Mesenchymal stem cell (in vitro differentiated cells and primary cell): ENCODE data around the gene PCBP4.

ENCODE experiments used
- DNase-seq: peaks from one replicate; pipeline ENCODE4 v3.0.0-alpha.2; 2013
- H2AFZ ChIP-seq: one replicate; pipeline ENCODE4 v1.6.1; 2013; ENCODE audit warnings: low read depth, mild to moderate bottlenecking, control low read depth, inconsistent platforms, low read length, moderate library complexity
- H2AK5ac ChIP-seq: 2 replicates; pipeline ENCODE4 v1.6.1; 2013; ENCODE audit warnings: low read length, moderate library complexity, mild to moderate bottlenecking, inconsistent platforms; ENCODE audit not compliant: severe bottlenecking
- H2BK120ac ChIP-seq: one replicate; pipeline ENCODE4 v1.6.1; 2013; ENCODE audit warnings: low read depth, mild to moderate bottlenecking, inconsistent platforms, low read length, moderate library complexity
- H2BK12ac ChIP-seq, 2 experiments: one replicate each; pipeline ENCODE4 v1.6.1; 2013; ENCODE audit warnings: inconsistent platforms in 2 of 2, low read length in 2 of 2, mild to moderate bottlenecking in 2 of 2, moderate library complexity in 2 of 2, control low read depth in 1 of 2
- H2BK15ac ChIP-seq: one replicate; pipeline ENCODE4 v1.6.1; 2013; ENCODE audit warnings: mild to moderate bottlenecking, low read depth, inconsistent platforms; ENCODE audit not compliant: poor library complexity, severe bottlenecking
- H2BK5ac ChIP-seq: 2 replicates; pipeline ENCODE4 v1.6.1; 2013; ENCODE audit warnings: low read depth, mild to moderate bottlenecking, low read length, control low read depth, inconsistent platforms; ENCODE audit not compliant: poor library complexity, severe bottlenecking
- H3K14ac ChIP-seq, 2 experiments: one replicate each; pipeline ENCODE4 v1.6.1; 2013; ENCODE audit warnings: inconsistent platforms in 2 of 2, low read length in 2 of 2, control low read depth in 1 of 2, mild to moderate bottlenecking in 1 of 2, moderate library complexity in 1 of 2
- H3K18ac ChIP-seq, 2 experiments: one replicate each; pipeline ENCODE4 v1.6.1; 2013; ENCODE audit warnings: inconsistent platforms in 2 of 2, low read length in 2 of 2, control low read depth in 1 of 2, low read depth in 1 of 2, mild to moderate bottlenecking in 1 of 2
- H3K23ac ChIP-seq, 2 experiments: one replicate each; pipeline ENCODE4 v1.6.1; 2013; ENCODE audit warnings: inconsistent platforms in 2 of 2, low read length in 2 of 2, mild to moderate bottlenecking in 2 of 2, moderate library complexity in 2 of 2, control low read depth in 1 of 2
- H3K27ac ChIP-seq: 2 replicates; pipeline ENCODE4 v1.5.1; 2013; ENCODE audit warnings: mild to moderate bottlenecking, moderate library complexity, low read length, control low read depth, inconsistent platforms; ENCODE audit not compliant: poor library complexity, severe bottlenecking
- H3K27me3 ChIP-seq, 2 experiments: 2 replicates each; pipeline versions ENCODE4 v1.6.1 to v1.7.0; 2013; ENCODE audit warnings: low read length in 2 of 2, mild to moderate bottlenecking in 2 of 2, moderate library complexity in 2 of 2, control low read depth in 1 of 2, inconsistent platforms in 1 of 2; ENCODE audit not compliant: control insufficient read depth in 1 of 2, insufficient read depth in 1 of 2
- H3K36me3 ChIP-seq, 2 experiments: 2 replicates each; pipeline versions ENCODE4 v1.6.1 to v1.7.0; 2013; ENCODE audit warnings: low read length in 2 of 2, control low read depth in 1 of 2, inconsistent platforms in 1 of 2, low read depth in 1 of 2, mild to moderate bottlenecking in 1 of 2; ENCODE audit not compliant: insufficient read depth in 2 of 2, control insufficient read depth in 1 of 2
- H3K4ac ChIP-seq, 2 experiments: one replicate each; pipeline ENCODE4 v1.6.1; 2013; ENCODE audit warnings: inconsistent platforms in 2 of 2, low read length in 2 of 2, mild to moderate bottlenecking in 2 of 2, moderate library complexity in 2 of 2, control low read depth in 1 of 2, low read depth in 1 of 2
- H3K4me1 ChIP-seq: 2 replicates; pipeline ENCODE4 v1.6.1; 2013; ENCODE audit warnings: low read depth, low read length, control low read depth; ENCODE audit not compliant: control insufficient read depth, insufficient read depth
- H3K4me2 ChIP-seq: 2 replicates; pipeline ENCODE4 v1.6.1; 2013; ENCODE audit warnings: low read length, mild to moderate bottlenecking, inconsistent platforms; ENCODE audit not compliant: poor library complexity, severe bottlenecking
- H3K4me3 ChIP-seq, 2 experiments: 2 replicates each; pipeline versions ENCODE4 v1.5.1 to v1.7.0; 2013; ENCODE audit warnings: low read length in 2 of 2, mild to moderate bottlenecking in 2 of 2, control low read depth in 1 of 2, low read depth in 1 of 2; ENCODE audit not compliant: insufficient read depth in 1 of 2
- H3K79me1 ChIP-seq: replicated peaks from 2 replicates; pipeline ENCODE4 v1.6.1; 2013; ENCODE audit warnings: mild to moderate bottlenecking, control low read depth, low read length, inconsistent platforms; ENCODE audit not compliant: poor library complexity, severe bottlenecking
- H3K9ac ChIP-seq: 2 replicates; pipeline ENCODE4 v1.7.0; 2013; ENCODE audit warnings: mild to moderate bottlenecking, low read length, moderate library complexity
- H3K9me3 ChIP-seq: 2 replicates; pipeline ENCODE4 v1.7.0; 2013; ENCODE audit warnings: mild to moderate bottlenecking, low read length; ENCODE audit not compliant: control insufficient read depth
- H4K8ac ChIP-seq: one replicate; pipeline ENCODE4 v1.6.1; 2013; ENCODE audit warnings: inconsistent platforms, mild to moderate bottlenecking, low read length, moderate library complexity
- H4K91ac ChIP-seq: one replicate; pipeline ENCODE4 v1.6.1; 2013; ENCODE audit warnings: mild to moderate bottlenecking, low read length, inconsistent platforms
- WGBS: methylation state at CpG from one replicate; pipeline ENCODE4 v1.1.7; 2013; ENCODE audit warnings: mixed read lengths; 5-methylcytosine and 5-hydroxymethylcytosine counted together

Gene PCBP4

GRCh38 chr3:51988286-51989146 is 21.3 kb upstream of the PCBP4 start:
- H2BK12ac ChIP-seq, result peak overlapping the region in 1 of 2 experiments; percentile 6
- no peak overlapping the region for H3K4me3 ChIP-seq
- no peak overlapping the region for H2AK5ac ChIP-seq
- H3K27ac ChIP-seq, result no peak overlapping the region
- no peak overlapping the region for H3K23ac ChIP-seq
- no peak overlapping the region for H3K14ac ChIP-seq
- peaks cover 28% of the 10 kb centered on the region for H3K4me1 ChIP-seq
- 77% methylated on average over 15 of the region's 15 CpGs for WGBS
- no peak overlapping the region for H2AFZ ChIP-seq
- H3K4ac ChIP-seq, result no peak overlapping the region
- H2BK15ac ChIP-seq, result no peak overlapping the region
- H3K79me1 ChIP-seq, result peaks cover 11% of the 10 kb centered on the region
- H3K9ac ChIP-seq, result peak overlapping the region; percentile 48
- no peak overlapping the region for H3K4me2 ChIP-seq
- no peak overlapping the region for H2BK5ac ChIP-seq
- peak overlapping the region; percentile 41 for H4K91ac ChIP-seq
- no peak overlapping the region for H2BK120ac ChIP-seq
- no peak overlapping the region for H3K18ac ChIP-seq
- no peaks in the 10 kb centered on the region for H3K9me3 ChIP-seq
- peaks cover 21 to 52% of the 10 kb centered on the region in 2 experiments for H3K36me3 ChIP-seq
- H4K8ac ChIP-seq, result no peak overlapping the region
- no peaks in the 10 kb centered on the region for H3K27me3 ChIP-seq
- no peak for DNase-seq

DNA sequence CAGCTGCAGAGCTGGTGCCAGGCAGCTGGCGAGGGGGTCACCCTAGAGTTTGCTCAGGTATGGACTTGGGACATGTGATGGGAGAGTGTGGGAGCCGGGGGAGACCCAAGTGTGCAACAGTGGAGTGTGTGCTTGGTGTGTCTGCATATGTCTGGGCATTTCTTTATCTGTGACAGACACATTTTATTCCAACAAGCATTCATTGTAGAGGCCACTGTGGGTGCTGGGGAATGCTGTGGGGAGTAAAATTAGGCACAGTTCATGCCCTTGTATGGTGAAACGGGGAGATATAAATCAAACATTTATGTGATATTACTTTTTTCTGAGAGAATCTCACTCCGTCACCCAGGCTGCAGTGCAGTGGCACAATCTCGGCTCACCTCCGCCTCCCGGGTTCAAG is 20.3 kb upstream of the PCBP4 start:
- H3K23ac ChIP-seq, result no peak overlapping the region
- no peak overlapping the region for H2BK5ac ChIP-seq
- no peak overlapping the region for H3K18ac ChIP-seq
- H3K27me3 ChIP-seq, result no peaks in the 10 kb centered on the region
- WGBS, result 95% methylated on average over 7 of the region's 7 CpGs
- DNase-seq, result no peak
- H2AFZ ChIP-seq, result no peak overlapping the region
- H4K8ac ChIP-seq, result no peak overlapping the region
- no peak overlapping the region for H4K91ac ChIP-seq
- peaks cover 13 to 44% of the 10 kb centered on the region in 2 experiments for H3K36me3 ChIP-seq
- H3K4me3 ChIP-seq, result no peak overlapping the region
- peaks cover 8% of the 10 kb centered on the region for H3K79me1 ChIP-seq
- no peak overlapping the region for H2BK120ac ChIP-seq
- H3K14ac ChIP-seq, result no peak overlapping the region
- no peak overlapping the region for H3K4ac ChIP-seq
- no peak overlapping the region for H2BK15ac ChIP-seq
- H3K27ac ChIP-seq, result no peak overlapping the region
- peaks cover 24% of the 10 kb centered on the region for H3K4me1 ChIP-seq
- no peak overlapping the region for H2BK12ac ChIP-seq
- H3K9ac ChIP-seq, result no peak overlapping the region
- H3K4me2 ChIP-seq, result no peak overlapping the region
- no peaks in the 10 kb centered on the region for H3K9me3 ChIP-seq
- no peak overlapping the region for H2AK5ac ChIP-seq

- no peak overlapping the region for H2BK15ac ChIP-seq
- no peak overlapping the region for H3K14ac ChIP-seq
- 91% methylated on average over 12 of the region's 12 CpGs for WGBS
These were observed 19.0 kb upstream of the PCBP4 start for GRCh38 chr3:51986010-51986947.

GRCh38 chr3:51985063-51985462 is 17.8 kb upstream of the PCBP4 start:
- no peaks in the 10 kb centered on the region for H3K27me3 ChIP-seq
- H2BK5ac ChIP-seq, result no peak overlapping the region
- H3K4me3 ChIP-seq, result no peak overlapping the region
- H3K4me2 ChIP-seq, result no peak overlapping the region
- no peak overlapping the region for H2AK5ac ChIP-seq
- H3K36me3 ChIP-seq, result peaks cover 0 to 34% of the 10 kb centered on the region in 2 experiments
- H4K8ac ChIP-seq, result no peak overlapping the region
- peaks cover 20% of the 10 kb centered on the region for H3K4me1 ChIP-seq
- H3K14ac ChIP-seq, result no peak overlapping the region
- no peak overlapping the region for H2BK120ac ChIP-seq
- H3K9ac ChIP-seq, result peak overlapping the region; percentile 4
- 92% methylated on average over 5 of the region's 6 CpGs for WGBS
- DNase-seq, result no peak
- H3K18ac ChIP-seq, result no peak overlapping the region
- H2BK12ac ChIP-seq, result no peak overlapping the region
- H3K23ac ChIP-seq, result peak overlapping the region in 1 of 2 experiments; percentile 35
- H4K91ac ChIP-seq, result no peak overlapping the region
- peak overlapping the region; percentile 5 for H2BK15ac ChIP-seq
- no peak overlapping the region for H2AFZ ChIP-seq
- peaks cover 15% of the 10 kb centered on the region for H3K79me1 ChIP-seq
- H3K27ac ChIP-seq, result no peak overlapping the region
- H3K9me3 ChIP-seq, result no peaks in the 10 kb centered on the region
- no peak overlapping the region for H3K4ac ChIP-seq

More at GRCh38 chr3:51986010-51986947, 19.0 kb upstream of the PCBP4 start:
- Histone ChIP-seq H3K27ac (no peak overlapping the region), H4K91ac (no peak overlapping the region), H4K8ac (peak overlapping the region; percentile 19), H3K36me3 (peaks cover under 1 to 31% of the 10 kb centered on the region in 2 experiments), H3K4me3 (no peak overlapping the region), H2AFZ (no peak overlapping the region), H3K9ac (no peak overlapping the region), H3K18ac (no peak overlapping the region), H2BK5ac (no peak overlapping the region), H3K9me3 (no peaks in the 10 kb centered on the region), H3K4me2 (no peak overlapping the region), H3K4ac (peak overlapping the region in 1 of 2 experiments; percentile 17), H3K4me1 (peaks cover 20% of the 10 kb centered on the region), H2BK12ac (no peak overlapping the region), H3K27me3 (no peaks in the 10 kb centered on the region), H3K23ac (no peak overlapping the region), H3K79me1 (peaks cover 3% of the 10 kb centered on the region), H2BK120ac (no peak overlapping the region), H2AK5ac (no peak overlapping the region)
- no peak for DNase-seq
